Brain pericyte (primary cell): ENCODE results near the gene SFPQ.
"Not testable (repeated sequence)": the region's sequence is repeated elsewhere in the genome, so short reads cannot be mapped to it uniquely, and the experiment has no call there.

Experiments used
- DNase-seq: peaks from one replicate; pipeline ENCODE4 v3.0.0-alpha.2; 2012; ENCODE audit warnings: low read depth, low spot score

Gene SFPQ

GRCh38 chr1:35192853-35193664 lies at the start of gene SFPQ:
SFPQ (minus strand) TSS chr1:35193145; CDS start chr1:35193049, 96 bp downstream.
- peak; percentile 98 for DNase-seq

DNA sequence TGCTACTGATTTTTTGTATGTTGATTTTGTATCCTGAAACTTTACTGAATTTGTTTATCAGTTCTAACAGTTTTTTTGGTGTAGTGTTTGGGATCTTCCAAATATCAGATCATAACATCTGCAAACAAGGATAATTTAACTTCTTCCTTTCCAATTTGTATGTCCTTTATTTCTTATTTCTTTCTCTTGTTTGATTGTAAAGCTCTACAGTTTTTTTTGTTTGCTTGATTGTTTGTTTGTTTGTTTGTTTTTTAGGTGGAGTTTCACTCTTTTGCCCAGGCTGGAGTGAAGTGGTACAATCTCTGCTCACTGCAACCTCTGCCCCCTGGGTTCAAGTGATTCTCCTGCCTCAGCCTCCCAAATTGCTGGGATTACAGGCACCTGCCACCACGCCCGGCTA lies 43.8 kb upstream of the SFPQ start:
- DNase-seq, result not testable (repeated sequence)

DNA sequence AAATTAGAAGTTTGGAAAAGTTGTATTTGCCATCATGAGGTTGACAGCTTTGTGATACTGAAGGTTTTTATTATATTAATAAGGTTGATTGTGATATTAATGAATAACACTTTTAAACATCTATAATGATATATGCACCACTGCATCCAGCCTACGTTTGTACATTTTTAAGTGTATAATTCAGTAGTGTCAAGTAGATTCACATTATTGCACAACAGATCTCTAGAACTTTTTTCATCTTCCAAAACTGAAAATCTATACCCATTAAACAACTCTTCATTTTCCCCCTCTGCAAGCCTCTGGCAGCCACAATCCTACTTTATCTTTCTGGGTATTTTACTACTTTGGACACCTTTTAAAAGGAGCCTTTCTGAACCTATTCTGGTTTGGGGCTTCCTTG lies 38.3 kb upstream of the SFPQ start:
- no peak for DNase-seq

DNA sequence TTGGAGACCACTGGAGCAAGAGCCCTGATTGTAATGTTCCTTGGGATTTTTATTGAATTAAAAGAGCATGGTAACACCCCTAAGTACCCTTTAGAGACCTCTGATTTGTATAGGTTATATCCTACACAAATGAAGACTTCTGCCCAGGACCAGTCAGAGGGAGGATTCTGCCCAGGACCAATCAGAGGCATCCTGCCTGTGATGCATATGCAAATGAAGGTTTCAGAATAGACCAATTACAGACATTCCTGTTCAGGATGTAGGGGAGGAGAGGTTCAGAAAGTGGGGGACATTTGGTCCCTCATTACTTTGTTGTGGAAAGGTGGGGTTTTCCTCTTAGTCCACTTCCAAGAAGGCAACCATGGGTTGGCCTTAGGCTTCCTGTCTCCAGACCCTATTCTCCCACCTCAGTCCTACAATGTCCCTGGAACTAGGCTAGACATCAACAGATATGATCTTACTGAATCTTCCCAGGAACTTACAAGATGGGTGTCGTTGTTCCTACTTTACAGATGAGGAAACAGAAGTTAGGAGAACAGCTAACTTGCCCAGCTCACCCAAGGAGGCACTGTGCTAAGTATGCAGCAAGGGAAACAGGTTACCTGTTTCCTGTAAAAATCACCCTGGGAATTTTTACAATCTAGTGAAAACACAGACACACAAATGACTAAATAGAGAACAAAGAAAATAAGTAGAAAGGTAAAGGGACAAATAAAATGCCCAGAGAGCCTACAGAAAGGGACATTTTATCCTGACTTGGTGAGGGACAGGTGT lies 36.8 kb upstream of the SFPQ start:
- no peak for DNase-seq

DNA sequence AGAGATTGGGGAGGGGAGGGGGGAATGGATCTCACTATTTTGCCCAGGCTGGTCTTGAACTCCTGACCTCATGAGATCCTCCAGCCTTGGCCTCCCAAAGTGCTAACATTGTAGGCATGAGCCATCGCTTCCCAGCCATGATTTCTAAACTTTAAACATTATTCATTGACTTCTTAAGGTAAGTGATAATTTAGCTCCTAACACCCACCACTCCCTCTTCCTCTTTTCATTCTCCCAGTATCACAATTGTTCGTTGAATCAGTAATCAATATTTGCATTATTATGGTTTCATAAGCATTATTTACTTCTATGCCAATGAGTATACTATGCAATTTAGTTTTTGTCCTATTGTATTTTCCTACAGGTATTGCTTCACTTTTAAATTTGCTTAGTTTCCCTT lies 33.6 kb upstream of the SFPQ start:
- DNase-seq, result no peak

- DNase-seq, result no peak
Observed at GRCh38 chr1:35223084-35223630, 30.2 kb upstream of the SFPQ start.

GRCh38 chr1:35222322-35223083 lies 29.6 kb upstream of the SFPQ start:
- no peak for DNase-seq

DNA sequence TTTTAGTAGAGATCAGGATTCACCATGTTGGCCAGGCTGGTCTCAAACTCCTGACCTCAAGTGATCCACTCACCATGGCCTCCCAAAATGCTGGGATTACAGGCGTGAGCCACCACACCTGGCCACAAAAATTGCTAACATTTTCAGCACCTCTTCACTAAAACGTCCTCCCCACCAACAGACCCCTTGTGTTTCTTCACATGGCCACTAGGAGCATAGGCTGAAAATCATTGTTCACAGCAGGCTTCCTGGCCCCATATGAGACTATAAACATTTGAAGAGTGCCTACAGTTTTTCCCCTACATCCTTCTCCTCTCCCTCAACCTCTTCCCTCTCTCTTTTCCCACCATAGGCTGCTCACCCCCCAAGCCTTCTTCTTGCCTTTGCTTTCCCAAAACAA lies 28.0 kb upstream of the SFPQ start:
- DNase-seq, result no peak

GRCh38 chr1:35215346-35215745 lies 22.4 kb upstream of the SFPQ start:
- DNase-seq, result no peak

DNA sequence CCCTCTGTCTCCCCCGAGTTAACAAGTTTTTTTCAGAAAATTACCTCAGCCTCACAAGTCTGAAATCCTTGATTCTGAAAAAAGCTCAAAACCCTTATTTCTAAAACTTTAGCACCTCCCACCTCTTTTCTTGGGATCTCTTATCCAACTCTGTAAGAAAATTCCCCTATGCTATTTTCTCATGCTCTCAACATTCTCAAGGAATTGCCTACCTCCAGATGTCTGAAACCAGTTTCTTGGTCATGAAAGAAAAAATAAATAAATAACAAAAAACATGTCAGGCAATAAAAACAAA lies 18.1 kb upstream of the SFPQ start:
- DNase-seq, result no peak

- DNase-seq, result no peak
Observed at GRCh38 chr1:35210321-35211119, 17.6 kb upstream of the SFPQ start.

DNA sequence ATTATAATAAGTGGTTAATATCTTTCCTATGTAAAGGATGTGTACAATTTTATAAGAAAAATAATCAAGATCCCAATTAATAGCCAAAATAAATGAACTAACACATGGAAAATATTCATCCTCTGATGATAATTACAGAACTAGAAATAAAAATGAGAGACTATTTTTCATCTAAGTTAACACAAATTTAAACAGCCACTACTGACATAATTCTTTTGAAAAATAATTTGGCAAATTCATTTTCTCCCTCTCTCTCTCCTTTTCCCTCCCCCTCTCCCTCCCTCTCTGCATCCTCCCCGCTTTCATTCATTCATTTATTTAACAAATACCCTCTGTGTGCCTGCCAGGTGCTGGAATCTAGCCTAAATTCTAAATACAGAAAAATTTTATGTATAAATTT lies 10.3 kb upstream of the SFPQ start:
- no peak for DNase-seq

GRCh38 chr1:35202048-35202719 lies 9.2 kb upstream of the SFPQ start:
- DNase-seq, result peak; percentile 67

DNA sequence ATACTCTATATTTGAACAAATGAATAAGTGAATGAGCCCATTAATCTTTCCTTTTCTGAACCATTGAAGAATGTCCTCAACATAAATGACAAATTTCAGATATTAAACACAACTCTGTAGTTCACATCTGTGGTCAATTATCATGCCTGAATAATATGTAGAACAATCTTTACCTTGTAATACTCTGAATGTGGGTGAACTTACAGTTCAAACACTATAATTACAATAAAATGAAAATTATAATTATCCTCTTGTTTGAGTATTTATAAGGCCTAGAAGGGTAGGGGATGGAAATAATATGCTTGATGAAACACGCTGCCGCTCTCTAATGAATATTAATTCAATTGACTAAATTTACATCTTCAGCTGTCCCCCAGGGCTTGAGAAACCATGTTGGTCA lies 8.7 kb upstream of the SFPQ start:
- DNase-seq, result no peak

DNA sequence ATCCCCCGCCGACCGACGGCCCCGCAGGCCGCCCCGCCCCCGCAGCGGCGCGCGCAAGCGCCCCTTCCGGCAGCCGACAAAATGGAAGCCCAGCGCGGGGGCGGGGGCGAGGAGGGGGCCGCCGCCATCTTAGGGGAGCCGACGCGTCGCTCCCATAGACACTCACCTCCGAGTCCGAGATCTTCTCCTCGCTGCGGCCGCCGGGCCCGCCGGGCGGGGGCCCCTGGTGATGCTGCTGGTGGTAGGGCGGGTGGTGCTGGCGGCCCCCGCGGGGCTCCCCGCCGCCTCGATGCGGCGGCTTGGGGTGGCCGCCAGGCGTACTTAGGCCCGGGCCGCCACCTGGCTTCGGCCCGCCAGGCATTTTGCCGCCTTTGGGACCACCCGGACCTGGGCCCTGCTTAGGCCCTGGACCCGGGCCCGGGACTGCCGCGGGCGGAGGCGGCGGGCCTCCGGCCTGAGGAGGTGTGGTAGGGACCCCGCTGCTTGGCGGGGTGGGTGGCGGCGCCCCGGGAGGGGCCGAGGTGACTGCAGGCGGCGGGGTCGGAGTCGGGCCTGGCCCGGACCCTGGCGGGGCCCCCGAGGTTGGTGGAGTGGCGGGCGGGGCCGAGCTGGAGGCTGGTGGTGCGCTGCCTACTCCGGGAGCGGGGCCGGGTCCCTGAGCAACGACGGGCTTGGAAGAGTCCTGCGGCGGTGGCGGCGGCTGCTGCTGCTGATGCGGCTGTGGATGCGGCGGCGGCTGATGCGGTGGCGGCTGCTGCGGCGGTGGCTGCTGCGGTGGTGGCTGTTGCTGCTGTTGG lies 691 bp downstream of the SFPQ start:
- no peak for DNase-seq

- no peak for DNase-seq
Observed at GRCh38 chr1:35191429-35192055, 1.4 kb downstream of the SFPQ start.

GRCh38 chr1:35190784-35191183 lies 2.2 kb downstream of the SFPQ start:
- no peak for DNase-seq

DNA sequence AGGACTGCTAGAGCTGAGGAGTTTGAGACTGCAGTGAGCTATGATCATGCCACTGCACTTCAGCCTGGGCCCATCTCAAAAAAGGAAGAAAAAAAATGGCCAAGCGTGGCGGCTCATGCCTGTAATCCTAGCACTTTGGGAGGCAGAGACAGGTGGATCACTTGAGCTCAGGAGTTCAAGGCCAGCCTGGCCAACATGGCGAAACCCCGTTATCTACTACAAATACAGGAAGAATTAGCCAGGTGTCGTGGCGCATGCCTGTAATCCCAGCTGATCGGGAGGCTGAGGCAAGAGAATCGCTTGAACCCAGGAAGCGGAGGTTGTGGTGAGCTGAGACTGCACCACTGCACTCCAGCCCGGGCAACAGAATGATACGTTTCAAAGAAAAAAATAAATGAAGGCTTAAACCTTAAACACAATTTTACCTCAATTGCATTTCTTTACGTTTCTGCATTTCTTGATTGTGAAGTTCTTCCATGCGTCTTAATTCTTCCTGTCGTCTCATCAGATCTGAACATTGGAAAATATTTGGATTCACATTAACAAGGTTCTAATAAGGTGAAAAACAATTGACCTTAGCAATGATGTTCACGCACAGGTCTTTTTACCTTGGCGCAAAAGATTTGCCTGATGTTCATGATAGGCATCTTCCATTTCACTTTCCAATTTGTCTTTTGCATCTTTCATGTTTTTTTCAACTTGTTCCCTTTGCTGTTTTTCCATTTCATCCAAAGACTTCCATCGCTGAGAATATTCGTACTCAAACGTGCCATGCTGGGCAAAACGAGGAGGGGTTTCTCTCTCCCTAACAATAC lies 4.2 kb downstream of the SFPQ start:
- no peak for DNase-seq
